KG1 (cell line): Measurements from ENCODE around the gene GRM8.
"Not testable (repeated sequence)": the region's sequence is repeated elsewhere in the genome, so short reads cannot be mapped to it uniquely, and the experiment has no call there.

ENCODE experiments used
- DNase-seq: peaks from one replicate; lab custom pipeline; 2025; lab: John Stamatoyannopoulos, UW

Gene GRM8

DNA sequence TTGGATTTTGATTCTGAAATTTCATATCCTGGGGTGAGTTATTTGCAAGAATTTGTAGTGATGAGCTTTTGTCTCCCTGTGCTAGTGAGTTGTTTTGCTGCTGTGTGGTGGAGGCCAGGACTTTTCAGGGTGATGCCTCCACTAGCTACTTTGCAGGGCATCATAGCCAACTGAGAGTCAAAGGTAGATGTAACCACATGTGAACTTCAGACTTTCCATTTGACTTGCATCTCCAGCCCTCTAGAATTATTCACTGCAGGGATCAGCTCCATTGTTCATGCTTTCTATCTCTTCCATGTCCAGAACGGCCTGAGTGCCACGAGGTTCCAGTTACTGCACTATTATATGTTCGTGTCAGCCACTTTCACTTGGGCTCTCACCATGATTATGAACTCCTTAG is 534.3 kb downstream of the GRM8 start:
- no peak for DNase-seq

- DNase-seq, result no peak
These were observed 536.4 kb downstream of the GRM8 start for GRCh38 chr7:126716321-126716720.

DNA sequence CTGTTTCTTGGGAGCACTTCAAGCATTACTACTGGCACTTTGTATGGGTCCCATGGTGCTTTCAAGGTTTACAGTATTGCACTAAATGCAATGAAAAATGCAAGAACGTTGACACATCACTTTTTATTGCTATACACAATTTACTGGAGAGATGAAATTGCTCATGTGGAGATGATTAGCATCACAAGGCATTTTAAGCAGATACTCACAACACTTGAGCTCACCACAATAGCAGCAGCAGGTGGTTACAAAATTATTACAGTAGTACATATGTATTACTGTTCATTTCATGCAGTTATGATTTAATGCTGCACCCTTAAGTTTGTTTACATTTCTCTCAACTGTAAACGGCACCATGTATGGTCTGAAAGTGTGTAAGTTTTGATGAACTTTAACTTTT is 537.7 kb downstream of the GRM8 start:
- DNase-seq, result no peak

DNA sequence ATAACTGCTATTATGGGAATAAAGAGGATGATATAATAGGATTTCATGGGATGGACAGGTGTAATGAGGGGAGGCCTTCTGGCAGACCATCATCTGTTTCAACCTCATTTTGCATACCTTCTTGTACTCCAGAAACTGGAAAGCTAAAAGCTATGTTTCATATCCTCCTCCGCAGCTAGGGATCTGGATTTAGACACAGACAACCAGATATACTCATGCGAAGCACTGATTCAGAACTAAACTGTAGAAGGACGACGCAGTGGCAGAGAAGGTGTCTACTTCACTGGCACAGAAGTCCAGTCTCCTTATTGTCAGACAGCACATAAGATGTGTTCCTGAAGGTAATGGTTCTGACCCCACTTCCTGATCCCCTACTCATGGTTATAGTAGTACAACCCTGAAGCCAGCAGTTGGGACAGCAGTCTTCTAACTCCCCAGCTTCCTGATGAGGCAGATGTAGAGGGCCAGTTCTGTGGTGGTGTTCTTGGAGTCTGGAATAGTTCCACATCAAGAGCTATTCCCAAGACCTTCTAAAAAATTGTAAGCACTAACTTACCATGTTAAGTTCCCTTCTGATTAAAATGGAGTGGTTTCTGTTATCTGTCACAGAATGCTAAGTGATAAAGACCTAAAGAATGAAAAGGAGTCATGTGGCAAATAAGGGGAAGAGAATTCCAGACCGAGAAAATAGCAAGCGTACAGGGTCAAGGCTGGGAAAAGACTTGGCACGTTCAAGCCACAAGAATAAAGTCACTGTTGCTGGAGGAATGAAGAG is 550.3 kb downstream of the GRM8 start:
- DNase-seq, result no peak

DNA sequence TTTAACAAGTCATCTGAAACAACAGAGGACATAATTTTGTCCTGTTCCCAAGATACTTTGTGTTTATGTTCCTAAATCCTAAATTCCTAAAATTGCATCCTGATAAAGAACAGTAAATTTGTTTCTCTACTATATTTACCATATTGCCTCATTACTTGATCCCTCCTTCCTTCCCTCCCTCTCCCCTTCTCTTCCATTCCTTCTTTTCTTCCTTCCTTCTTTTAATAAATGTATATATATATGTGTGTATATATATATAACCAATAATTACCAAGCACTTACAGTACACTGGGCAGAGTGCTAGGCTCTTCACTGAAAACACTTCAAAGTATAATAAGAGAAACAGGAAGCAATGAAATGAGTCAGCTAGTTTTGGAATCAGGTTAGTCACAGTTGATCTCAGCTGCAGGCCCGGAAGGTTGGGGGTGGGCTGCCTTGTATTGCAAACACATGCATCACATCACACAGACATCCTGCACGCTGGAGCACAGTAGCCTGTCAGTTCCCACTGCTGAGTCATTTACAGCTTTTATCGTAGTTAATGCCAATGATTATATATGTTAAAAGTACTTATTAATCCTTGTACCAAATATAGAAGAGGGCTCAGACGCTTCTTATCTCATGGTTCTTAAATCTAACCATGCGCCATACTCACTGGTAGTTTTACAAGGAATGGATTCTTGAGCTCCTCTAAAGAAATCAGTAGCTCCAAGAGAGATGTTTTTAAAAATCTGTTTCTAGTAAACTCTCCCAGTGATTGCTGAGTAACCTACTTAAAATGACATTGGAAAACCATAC is 551.7 kb downstream of the GRM8 start:
- DNase-seq, result peak; percentile 62

DNA sequence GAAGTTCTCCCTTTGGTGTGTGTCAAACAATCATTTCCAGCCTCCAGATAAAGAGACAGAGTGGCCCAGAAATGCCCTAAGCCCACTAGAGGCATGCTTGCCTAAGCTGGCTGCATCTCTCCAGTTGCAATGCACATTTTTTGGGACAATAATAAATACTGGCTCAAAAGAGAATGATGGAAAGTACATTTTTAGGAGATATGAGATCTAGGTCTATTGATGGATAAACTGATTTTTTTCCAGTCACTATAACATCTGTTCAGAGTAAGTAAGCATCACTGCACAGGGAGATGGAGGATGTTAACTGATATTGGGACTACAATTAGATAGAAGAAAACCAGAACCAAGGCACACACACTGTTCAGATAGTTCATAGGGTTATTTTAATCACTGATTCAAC is 553.0 kb downstream of the GRM8 start:
- no peak for DNase-seq

DNA sequence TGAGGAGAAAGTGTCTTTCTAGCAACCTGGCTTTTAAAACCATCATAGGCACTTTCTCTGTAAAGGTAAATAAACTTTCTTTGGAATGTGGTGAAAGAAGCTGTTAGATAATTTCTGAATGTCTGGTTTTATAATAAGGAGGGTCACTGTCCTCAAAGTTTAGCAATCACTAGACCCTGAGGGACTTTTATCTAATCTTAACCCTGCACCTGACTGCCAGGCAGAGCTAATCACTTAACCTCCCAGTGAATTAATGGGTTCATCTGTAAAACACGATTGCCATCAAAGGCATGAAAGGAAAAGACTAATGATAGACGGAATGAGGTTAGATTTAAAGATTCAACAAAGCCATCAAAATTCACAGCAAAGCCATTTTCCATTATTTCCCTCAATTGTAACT is 553.8 kb downstream of the GRM8 start:
- DNase-seq, result no peak

DNA sequence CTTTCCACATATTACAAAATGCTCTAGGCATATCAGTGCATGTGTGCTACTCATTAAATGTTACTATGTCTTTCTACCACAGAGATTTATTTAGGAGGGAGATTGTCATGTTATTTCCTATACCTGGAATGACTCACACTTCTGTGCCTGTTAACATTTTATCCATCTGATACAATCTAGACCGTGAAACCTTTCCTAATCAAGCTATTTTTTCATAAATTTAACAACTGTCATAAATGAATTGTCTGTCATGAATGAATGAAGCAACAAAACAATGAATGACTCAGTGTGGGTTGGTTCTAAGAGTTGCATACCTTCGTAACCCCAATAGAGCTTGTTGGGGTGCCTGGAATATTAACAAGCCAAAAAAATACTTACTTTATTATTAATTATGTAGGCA is 554.3 kb downstream of the GRM8 start:
- DNase-seq, result no peak

- DNase-seq, result no peak
These were observed 556.3 kb downstream of the GRM8 start for GRCh38 chr7:126696256-126697038.

- no peak for DNase-seq
These were observed 561.6 kb downstream of the GRM8 start for GRCh38 chr7:126690848-126691751.

DNA sequence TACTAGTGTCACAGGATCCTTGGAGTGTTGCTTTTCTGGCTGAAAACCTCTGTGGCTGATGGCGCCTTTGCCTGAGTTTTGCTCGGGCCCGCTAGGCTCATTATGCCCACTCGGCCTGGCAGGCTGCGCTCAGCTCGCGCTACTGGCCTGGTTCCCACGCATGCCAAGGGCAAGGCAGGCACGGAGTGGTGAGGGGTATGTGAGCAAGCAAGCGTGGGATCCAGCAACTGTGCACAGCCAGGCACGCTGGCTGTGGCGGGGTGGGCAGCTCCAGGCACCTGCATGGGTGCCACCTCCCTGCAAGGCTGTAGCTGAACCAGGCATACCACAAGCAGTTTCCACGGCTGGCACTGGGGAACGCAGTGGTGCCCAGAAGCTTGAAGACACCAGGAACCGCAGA is 562.6 kb downstream of the GRM8 start:
- no peak for DNase-seq

DNA sequence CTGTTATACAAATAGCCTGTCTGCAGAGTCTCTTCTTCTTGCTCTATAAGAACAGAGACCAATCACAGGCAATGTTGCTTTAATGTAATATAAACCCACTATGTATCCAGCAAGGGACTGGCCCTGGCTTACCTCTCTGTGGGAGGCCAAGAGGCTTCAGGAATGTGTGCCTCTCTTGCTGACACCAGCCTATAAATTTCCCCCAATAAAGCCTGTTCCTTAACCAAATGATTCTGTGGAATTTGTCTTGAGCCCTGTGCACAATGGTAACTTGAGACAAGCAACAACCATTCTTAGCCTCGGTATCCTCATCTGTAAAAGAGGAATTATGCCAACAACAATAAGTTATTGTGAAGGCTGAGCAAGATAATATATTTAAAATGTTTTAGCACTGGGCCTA is 563.7 kb downstream of the GRM8 start:
- DNase-seq, result no peak

- no peak for DNase-seq
These were observed 566.3 kb downstream of the GRM8 start for GRCh38 chr7:126686474-126686873.

GRCh38 chr7:126685596-126685995 is 567.1 kb downstream of the GRM8 start:
- no peak for DNase-seq

DNA sequence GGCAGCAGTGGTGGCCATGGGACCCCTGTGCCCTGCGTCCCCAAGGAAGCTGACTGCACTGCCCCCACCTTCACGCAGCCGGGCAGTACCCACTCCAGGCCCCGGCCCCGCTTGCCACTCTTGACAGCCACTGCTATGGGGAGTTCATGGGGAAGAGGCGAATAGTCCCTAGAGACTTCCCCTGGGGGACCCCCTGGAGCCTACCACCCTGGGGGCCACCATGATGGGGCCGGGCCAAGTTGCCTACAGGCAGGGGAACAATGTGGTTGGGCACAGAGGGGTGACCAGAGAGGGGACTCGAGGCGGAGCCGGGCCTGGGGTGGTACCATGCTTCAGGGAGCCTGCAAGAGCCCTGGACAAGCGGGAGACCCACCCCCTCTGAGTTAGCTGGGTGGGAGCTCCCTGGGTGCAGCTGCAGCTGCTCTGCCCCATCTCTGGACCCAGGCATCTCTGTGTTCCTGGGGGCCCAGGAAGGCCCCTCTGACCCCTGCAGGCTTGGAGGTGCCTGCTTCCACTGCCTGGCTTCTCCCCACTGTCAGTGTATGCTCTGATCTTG is 567.6 kb downstream of the GRM8 start:
- DNase-seq, result no peak

GRCh38 chr7:126682176-126682575 is 570.6 kb downstream of the GRM8 start:
- DNase-seq, result no peak

- not testable (repeated sequence) for DNase-seq
These were observed 584.0 kb downstream of the GRM8 start for GRCh38 chr7:126668762-126669161.

- DNase-seq, result no peak
These were observed 584.4 kb downstream of the GRM8 start for GRCh38 chr7:126668367-126668752.

DNA sequence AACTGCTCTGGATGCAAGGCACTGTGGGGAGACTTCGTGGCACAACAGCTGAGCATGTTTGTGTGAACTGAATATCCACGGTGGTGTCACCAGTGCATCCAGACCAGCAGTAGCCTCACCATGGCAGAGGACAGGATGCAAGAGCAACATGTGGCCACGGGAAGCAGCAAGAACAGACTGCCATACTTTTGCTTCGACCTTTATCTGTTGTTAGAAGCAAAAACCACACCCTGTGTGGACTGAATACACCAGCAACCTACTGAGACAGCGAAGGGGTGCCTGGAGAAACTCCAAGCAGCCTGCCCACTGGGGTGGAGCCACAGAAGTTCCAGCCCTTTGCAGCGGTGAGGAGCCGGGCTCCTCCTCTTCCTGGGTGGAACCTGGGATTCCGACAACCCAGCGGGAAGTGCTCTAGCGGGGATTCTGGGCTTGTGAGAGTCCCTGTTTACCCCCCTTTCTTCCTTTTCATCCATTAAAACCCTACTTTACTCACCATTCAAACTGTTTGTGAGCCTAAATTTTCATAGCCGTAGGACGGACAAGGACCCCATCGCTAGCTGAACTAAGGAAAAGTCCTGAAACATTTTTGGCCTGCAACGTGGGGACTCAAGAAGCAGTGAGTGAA is 584.9 kb downstream of the GRM8 start:
- DNase-seq, result no peak

DNA sequence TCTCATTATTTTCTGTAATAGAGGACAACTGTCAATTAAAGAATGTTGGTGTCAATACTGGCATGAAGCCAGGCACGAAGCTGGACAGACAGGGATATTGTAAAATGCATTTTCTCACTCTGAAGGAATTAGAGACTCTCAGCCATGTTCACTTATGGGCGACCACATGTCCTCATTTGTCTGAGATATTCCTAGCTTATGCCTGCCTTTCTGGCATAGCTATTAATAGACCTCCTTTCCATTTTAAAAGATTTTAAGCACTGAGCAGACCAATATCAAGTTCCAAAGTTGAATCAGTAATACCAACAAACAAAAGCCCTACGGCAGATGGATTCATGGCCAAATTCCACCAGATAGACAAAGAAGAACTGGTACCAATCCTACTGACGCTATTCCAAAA is 589.9 kb downstream of the GRM8 start:
- DNase-seq, result no peak

GRCh38 chr7:126659124-126659523 is 593.6 kb downstream of the GRM8 start:
- DNase-seq, result no peak
